ENCODE measurements around the gene DNAAF2.

GRCh38 chr14:49586673-49587460, 48.2 kb downstream of the DNAAF2 start:
- TF ChIP-seq CTCF (conservative IDR thresholded peaks at IDR 0.05; ENCODE audit: low read depth, low read length) (peak; percentile 91), EZH2 (IDR thresholded peaks at IDR 0.05; ENCODE audit: borderline replicate concordance, low read depth, low read length, poor library complexity, severe bottlenecking) (no peak)

Measured in A673 (cell line).